ENCODE data around the gene HOXB5. TPM values are rescaled to one million over a fixed set of nuclear protein-coding genes. Genes with fewer than 3 reads are reported as not detected.

Gene HOXB5
- total and polyA plus RNA-seq, 11 donors = 0.04 to 1.0 (median 0.17) TPM; not detected in 6

DNA sequence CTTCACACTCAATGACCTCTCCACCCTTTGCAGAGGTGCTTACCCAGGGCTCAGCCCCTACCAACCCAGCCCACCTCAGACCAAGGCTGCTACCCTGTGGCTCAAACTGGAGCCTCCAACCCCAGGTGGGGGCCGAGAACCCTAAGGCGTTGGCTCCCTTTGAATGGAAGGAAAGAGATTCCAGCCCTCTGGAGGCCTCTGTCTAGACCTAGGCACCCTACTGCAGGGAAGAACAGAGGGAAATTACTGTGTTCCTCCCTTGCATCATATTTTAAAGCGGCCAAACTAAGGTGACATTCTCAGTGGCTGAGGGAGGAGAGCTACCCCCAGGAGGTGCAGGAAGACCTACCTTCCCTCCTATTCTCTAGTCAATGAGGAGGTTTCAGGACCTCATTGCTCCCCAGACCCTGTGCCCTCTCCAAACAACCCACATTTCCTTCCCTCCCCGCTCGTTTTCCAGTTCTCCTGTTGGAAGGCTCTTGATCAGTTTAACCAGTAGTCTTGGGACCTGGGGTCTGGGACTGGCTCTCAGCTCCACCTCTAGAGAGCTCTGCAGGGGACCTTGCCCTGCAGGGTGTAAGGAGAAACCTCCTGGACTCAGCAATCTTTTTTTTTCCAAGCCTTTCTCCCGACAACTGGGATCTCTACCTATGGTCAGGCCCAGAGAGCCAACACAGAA lies 27.0 kb upstream of the HOXB5 start:
- no peak overlapping the region for H3K27ac ChIP-seq

DNA sequence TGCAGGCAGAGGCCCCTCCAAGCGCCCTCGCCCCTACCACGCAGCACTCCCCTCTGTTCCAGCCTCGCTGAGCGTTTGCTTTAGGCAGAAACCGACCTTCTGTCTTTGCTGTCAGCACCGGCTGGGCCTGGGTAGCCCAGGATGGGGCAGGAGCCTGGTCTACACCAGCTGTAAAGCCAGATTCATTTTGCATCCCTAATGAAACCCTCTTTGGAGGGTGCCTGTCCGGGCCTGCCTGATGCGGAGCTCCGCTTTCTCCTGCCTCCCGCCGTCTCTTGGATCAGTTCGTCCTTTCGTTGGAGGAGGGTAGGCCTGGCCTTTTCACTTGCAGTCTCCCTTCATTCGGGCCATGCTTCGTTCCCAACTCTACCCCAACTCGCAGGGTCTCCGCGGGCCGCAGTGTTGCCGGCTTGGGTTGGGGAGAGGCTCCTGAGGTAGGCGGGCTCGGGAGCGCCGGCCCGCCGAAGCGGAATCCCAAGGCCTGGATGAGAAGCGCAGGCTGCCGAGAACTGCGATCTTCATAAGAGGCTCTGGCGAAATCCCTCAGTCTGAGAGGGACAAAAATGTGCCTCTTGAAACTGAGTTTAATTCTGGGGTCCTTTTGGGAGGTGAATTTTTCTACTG lies 26.4 kb upstream of the HOXB5 start:
- intact Hi-C loops (cut with DNase I) = loop anchor here (2.0 to 10.0 kb wide), 11 partner anchors 268 to 595 kb away; no protein-coding TSS in a partner anchor
- Histone ChIP-seq H3K4me3 (no peak overlapping the region), H3K27ac (no peak overlapping the region), H3K4me1 (peaks cover 0 to 16% (median 2%) of the 10 kb centered on the region in 12 donors), H3K9me3 (no peaks in the 10 kb centered on the region), H3K36me3 (no peaks in the 10 kb centered on the region), H3K27me3 (peaks cover 80 to 100% (median 98%) of the 10 kb centered on the region in 9 donors)
- TF ChIP-seq POLR2A (IDR thresholded peaks at IDR 0.05) = no peak
- TF ChIP-seq, protein P1, sequence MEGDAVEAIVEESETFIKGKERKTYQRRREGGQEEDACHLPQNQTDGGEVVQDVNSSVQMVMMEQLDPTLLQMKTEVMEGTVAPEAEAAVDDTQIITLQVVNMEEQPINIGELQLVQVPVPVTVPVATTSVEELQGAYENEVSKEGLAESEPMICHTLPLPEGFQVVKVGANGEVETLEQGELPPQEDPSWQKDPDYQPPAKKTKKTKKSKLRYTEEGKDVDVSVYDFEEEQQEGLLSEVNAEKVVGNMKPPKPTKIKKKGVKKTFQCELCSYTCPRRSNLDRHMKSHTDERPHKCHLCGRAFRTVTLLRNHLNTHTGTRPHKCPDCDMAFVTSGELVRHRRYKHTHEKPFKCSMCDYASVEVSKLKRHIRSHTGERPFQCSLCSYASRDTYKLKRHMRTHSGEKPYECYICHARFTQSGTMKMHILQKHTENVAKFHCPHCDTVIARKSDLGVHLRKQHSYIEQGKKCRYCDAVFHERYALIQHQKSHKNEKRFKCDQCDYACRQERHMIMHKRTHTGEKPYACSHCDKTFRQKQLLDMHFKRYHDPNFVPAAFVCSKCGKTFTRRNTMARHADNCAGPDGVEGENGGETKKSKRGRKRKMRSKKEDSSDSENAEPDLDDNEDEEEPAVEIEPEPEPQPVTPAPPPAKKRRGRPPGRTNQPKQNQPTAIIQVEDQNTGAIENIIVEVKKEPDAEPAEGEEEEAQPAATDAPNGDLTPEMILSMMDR (IDR thresholded peaks at IDR 0.05) = no peak
- WGBS, 4 donors = 14 to 19% (median 15%) methylated on average over 21 to 32 of the region's 32 CpGs
- no peak for DNase-seq
- ATAC-seq = no peak

More for the DNA sequence above, 27.0 kb upstream of the HOXB5 start:
- Histone ChIP-seq H3K4me1 (peaks cover 0 to 23% (median 9%) of the 10 kb centered on the region in 12 donors), H3K36me3 (no peaks in the 10 kb centered on the region), H3K9me3 (no peaks in the 10 kb centered on the region), H3K4me3 (no peak overlapping the region), H3K27me3 (peaks cover 79 to 100% (median 99%) of the 10 kb centered on the region in 9 donors)
- no peak for DNase-seq
- intact Hi-C loops (cut with DNase I) = loop anchor here in 2 of 10 donors (5.0 to 10.0 kb wide), 2 partner anchors 268 to 456 kb away; no protein-coding TSS in a partner anchor
- 19 to 29% (median 24%) methylated on average over 5 to 6 of the region's 6 CpGs for WGBS, 4 donors
- TF ChIP-seq, protein P1 (IDR thresholded peaks at IDR 0.05) = no peak
- no peak for TF ChIP-seq POLR2A (IDR thresholded peaks at IDR 0.05)
- ATAC-seq = no peak

DNA sequence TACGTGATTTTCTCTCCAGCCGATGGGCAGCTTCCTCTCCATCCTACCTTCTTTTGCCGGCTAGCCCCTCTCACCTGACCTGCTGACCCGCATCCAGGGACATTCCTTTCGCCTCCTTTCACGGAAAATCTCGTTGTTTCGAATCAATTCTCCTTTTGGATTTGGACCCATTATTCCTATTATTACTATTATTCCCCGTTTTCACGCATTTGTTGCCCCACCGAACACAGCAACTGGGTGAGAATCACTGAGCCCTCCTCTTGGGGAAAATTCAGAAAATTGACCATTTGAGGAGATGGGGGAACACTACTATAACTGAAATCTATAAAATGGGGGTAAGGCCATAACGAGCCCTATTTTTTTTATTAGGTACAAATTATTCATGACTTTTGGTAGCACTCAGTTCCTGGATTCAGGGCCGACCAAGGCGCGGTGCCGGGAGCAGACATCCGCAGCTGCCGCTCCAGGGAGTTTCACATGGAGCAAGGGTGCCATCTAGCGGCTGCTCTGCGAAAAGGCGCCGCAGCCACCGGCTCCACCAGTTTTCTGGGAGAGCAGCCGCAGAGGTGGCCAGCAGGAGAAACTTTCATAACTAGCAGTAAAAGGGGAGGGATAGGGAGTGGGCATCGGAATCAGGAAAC lies 24.8 kb upstream of the HOXB5 start:
- peak; percentile 69 to 92 (median 89) for ATAC-seq
- WGBS, 4 donors = 3 to 6% (median 4%) methylated on average over 25 of the region's 25 CpGs

More for the DNA sequence above, 24.8 kb upstream of the HOXB5 start:
- H3K36me3 ChIP-seq = no peaks in the 10 kb centered on the region
- H3K27ac ChIP-seq = no peak overlapping the region
- intact Hi-C loops (cut with DNase I) = loop anchor here (1.0 to 10.0 kb wide), 12 partner anchors 281 to 594 kb away; no protein-coding TSS in a partner anchor
- H3K27me3 ChIP-seq = peaks cover 86 to 100% (median 98%) of the 10 kb centered on the region in 9 donors
- no peaks in the 10 kb centered on the region for H3K9me3 ChIP-seq
- DNase-seq = peak; percentile 80 to 91 (median 85)
- peaks cover 0 to 22% (median 2%) of the 10 kb centered on the region in 12 donors for H3K4me1 ChIP-seq
- TF ChIP-seq POLR2A (IDR thresholded peaks at IDR 0.05) = no peak
- TF ChIP-seq, protein P1 (IDR thresholded peaks at IDR 0.05) = peak; percentile 95 to 99 (median 98)
- H3K4me3 ChIP-seq = no peak overlapping the region
